Posterior vena cava (tissue), 2 donors: Measurements from ENCODE around the gene EBLN2. TPM values are rescaled to one million over a fixed set of nuclear protein-coding genes. Genes with fewer than 3 reads are reported as not detected.

Experiments used
- DNase-seq: peaks from one replicate; pipeline ENCODE4 v3.0.0-alpha.2; 2020; ENCODE audit warnings: low spot score
- intact Hi-C, 2 donors: fragments of 100-400 bp; cut with DNase I; formaldehyde crosslinking; loops; one replicate each; pipeline versions ENCODE4 v1.14.1 to v1.14.2; 2022 to 2023
- long read RNA-seq, 2 donors: library from polyadenylated mRNA; unstranded; transcript quantifications; one replicate each; pipeline ENCODE4 v2.0.0, GENCODE V29; 2020 to 2021
- total RNA-seq, 2 donors: library from RNA; stranded (reverse); fragmentation: NEBNext Ultra II Directional; extraction: Animal tissue kit (Norgen Biotek cat#: 25700); gene quantifications; one replicate each; pipeline ENCODE4 v1.2.1, GENCODE V29; 2021
- donor health status: DM: yes; HTN: yes; CAD: no.
- donor health status: DM: yes; HTN: yes; CAD: no.

Gene EBLN2
- 1 to 10 TPM; 4.0 to 4.8 TPM for total RNA-seq
- long read RNA-seq, donor 1 = 0 reads
- long read RNA-seq, donor 2 = 0 reads

DNA sequence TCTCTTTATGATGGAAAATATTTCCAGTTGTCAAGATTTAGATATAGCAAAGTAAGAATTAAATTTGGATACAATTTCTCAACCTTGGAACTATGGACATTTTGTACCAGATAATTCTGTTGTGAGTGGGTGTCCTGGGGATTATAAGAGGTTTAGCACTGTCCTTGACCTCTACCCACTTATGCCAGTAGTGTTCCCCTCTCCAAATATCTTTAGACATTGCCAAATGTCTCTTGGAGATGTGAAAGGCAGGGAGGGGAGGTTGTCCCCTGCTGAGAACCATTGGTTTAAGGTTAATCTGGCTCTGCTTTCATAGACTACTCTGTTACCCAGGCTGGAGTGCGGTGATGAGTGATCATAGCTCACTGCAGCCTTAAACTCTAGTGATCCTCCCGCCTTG is at the start of gene EBLN2:
Gene EBLN2, plus strand, starts transcription at position 244 of the 400 bp plus-strand sequence. CDS start 423 bp downstream, outside the sequence.
- DNase-seq = no peak
- intact Hi-C loops = no loop called here

DNA sequence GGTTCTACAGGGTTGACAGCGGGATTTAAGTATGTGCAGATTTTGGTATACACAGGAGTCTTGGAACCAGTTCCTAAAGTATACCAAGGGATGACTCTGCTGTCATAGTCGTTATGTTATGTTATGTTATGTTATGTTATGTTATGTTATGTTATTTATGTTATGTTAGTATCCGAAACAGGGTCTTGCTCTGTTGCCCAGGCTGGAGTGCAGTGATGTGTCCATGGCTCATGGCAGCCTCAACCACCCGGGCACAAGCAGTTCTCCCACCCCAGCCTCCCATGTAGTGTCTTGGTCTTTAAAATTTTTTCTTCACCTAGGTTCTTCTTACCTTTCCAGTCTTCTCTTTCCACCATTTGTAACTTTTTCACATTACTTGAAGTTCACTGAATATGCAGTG is 43.2 kb upstream of the EBLN2 start:
- intact Hi-C loops = no loop called here

DNA sequence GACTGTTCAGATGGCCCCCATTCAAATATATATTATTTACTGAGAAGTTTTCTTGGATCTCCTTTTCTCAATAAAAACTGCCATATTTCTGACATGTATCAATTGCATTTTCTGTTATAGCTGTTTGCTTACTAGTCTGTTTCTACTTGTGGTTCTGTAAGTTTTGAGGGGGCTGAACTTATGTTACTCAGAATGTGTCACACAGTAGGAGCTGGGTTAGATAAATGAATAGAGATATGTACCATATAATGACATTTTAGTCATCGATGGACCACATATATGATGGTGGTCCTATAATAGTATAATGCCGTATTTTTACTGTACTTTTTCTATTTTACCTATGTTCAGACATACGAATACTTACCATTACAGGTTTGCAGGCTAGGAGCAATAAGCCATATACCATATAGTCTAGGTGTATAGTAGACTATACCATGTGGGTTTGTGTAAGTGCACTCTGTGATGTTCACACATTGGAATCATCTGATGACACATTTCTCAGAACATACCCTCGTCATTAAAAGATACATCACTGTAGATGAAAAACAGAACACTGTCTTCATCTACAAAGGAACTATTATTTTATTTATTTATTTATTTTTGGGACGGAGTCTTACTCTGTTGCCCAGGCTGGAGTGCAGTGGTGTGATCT is 42.5 kb upstream of the EBLN2 start:
- no peak for DNase-seq
- intact Hi-C loops = no loop called here

More for the DNA sequence above, 43.2 kb upstream of the EBLN2 start:
- no peak for DNase-seq

DNA sequence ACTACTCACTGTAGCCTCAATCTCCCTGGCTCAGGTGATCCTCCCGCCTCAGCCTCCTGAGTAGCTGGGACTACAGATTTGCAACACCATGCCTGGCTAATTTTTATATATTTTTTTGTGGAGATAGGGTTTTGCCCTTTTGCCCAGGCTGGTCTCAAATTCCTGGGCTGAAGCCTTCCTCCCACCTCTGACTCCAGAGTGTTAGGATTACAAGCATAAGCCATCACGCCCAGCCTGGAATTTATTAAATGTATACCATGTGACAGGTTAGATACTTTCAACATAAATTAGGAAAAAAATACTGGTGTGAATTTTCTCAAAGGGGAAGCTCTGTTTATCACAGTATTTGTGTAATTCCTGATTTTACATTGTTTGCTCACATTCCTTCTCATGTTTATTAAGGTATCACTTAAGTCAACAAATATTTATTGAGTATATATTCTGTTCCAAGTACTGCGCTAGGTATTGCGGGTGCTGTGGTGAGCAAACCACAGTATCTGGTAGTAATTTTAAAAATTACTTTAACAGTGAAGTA is 40.1 kb upstream of the EBLN2 start:
- no peak for DNase-seq
- intact Hi-C loops = no loop called here

DNA sequence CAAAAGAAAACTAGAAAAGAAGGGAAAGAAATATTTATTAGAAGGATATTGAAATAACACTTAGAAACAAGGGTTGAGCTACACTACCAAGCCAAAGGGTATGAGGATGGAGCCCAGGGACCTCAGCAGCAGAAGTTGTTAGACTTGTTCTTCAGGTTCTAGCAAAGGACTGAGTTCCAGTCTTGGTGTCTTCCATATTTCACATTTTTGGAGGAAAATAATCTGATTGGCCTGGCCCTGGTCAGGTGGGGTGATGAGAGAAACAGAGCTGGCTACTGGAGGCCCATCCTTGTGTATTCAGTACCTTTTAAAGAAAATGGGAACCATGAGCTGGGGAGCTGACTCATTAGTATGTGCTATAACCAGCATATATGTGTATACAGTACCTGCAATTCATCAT is 36.6 kb upstream of the EBLN2 start:
- intact Hi-C loops = no loop called here
- no peak for DNase-seq

DNA sequence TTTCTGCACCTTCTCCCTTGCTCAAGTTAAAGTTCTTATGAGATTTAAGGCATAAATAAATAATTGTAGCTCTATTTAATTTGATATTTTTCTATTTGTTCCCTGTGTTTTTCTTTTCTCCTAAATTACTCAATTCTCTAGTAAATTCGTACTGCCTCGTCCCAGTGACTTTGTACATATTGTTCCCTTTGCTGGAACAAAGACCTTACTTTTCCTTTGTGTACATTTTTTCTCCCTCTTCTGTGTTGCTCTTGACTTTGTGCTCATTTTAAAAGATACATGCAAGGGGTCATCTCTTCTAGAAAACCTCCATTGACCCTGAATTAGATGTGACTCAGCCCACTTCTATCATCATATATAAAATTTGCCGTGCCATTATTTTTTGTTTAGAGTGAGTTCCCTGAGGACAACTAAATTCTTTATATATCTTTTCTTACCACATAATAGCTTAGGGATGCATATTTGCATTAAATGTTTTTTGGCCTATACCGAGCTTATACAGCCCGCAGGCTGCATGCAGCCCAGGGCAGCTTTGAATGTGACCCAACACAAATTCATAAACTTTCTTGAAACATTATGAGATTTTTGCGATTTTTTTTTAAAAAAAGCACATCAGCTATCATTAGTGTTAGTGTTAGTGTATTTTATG is 35.2 kb upstream of the EBLN2 start:
- no peak for DNase-seq
- intact Hi-C loops = no loop called here

DNA sequence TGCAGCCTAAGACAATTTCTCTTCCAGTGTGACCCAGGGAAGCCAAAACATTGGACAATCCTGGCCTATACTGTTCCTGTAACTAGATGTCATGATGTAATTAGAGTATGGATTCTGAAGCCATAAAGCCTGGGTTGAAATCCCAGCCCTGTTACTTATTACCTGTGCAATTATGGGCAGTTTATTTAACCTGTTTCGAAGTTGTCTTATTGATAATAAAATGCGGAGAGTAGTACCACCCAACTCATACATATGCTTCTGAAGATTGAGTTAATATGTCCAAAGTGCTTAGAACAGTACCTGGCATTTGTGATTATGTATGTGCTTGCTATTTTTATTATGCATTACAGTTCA is 34.7 kb upstream of the EBLN2 start:
- intact Hi-C loops = no loop called here
- no peak for DNase-seq

DNA sequence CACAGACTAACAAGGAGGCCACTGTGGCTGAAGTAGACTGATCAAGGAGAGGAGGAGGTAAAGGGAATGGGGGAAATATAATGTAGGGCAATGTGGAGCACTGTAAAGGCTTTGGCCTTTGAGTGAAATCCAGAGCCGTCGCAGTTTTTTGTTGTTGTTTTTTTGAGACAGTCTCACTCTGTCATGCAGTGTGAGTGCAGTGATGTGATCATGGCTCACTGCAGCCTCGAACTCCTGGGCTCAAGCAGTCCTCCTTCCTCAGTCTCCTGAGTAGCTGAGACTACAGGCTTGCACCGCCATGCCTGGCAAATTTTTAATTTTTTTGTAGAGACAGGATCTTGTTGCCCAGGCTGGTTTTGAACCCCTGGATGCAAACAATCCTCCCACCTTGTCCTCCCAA is 32.7 kb upstream of the EBLN2 start:
- DNase-seq = no peak
- intact Hi-C loops = no loop called here

DNA sequence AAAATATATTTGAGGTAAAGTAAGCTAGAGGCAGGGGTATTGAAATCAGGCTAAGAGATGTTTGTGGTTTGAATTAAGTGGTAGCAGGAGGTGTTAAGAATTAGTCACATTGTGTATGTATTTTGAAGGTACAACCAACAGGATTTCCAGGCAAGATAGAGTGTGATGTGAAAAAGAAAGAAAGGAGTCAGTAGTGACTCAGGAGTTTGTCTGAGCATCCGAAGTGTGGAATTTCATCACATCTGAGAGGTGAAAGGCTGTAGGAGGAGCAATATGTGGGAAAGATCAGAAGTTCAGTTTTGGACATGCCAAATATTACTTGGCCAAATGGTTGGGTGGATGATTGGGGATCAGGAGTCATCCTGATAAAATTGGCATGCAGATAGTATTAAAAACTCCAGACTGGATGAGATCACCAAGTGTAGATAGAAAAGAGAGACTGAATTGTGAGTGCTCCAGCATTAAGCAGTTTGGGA is 32.1 kb upstream of the EBLN2 start:
- DNase-seq = no peak
- intact Hi-C loops = no loop called here

DNA sequence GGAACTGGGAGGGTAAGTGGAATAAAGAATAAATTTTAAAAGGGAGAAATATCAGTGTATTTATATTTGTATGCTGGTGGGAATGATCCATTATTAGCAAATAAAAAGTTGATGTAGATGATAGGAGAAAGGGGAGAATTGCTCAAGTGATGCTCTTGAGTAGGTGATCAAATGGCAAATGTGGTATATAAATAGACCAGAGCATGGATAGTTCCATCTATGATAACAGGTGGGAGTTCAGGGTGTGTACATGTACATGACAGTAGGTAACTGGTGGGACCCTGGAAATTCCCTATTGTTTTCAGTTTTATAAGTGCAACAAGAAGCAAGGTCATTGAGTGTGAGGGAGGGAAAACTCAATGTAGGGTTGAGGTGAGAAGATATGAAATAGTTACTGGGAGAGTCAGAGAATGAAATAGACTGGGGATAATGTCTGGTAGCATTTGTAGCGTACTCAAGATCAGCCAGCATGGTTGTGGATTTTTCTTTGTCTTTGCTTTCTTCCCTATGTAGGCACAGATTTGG is 31.3 kb upstream of the EBLN2 start:
- intact Hi-C loops = no loop called here

DNA sequence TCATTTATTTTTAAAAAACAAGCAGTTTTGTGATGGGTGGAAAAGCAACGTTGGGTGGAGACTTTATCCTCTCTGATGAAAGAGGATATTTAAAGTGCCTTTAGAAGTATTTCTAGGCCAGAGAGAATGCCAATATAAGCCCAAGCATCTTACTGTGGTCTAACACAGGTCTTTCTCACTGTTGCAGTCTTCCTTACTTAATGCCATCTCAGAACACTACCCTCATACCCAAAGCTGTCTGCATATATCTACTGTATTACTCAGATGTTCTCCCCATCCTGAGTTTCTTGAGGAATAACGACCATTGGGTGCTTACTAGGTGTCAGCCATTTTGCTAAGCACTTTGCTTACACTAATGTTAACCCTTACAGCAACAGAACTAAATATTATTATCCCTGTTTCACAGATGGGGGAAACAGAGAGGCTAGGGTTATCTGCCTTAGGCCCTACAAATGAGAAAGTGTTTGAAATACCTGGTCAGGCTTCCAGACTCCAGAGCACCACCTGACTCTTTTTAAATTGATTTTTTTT is 29.8 kb upstream of the EBLN2 start:
- intact Hi-C loops = no loop called here
- no peak for DNase-seq

More for the DNA sequence above, 31.3 kb upstream of the EBLN2 start:
- DNase-seq = no peak

DNA sequence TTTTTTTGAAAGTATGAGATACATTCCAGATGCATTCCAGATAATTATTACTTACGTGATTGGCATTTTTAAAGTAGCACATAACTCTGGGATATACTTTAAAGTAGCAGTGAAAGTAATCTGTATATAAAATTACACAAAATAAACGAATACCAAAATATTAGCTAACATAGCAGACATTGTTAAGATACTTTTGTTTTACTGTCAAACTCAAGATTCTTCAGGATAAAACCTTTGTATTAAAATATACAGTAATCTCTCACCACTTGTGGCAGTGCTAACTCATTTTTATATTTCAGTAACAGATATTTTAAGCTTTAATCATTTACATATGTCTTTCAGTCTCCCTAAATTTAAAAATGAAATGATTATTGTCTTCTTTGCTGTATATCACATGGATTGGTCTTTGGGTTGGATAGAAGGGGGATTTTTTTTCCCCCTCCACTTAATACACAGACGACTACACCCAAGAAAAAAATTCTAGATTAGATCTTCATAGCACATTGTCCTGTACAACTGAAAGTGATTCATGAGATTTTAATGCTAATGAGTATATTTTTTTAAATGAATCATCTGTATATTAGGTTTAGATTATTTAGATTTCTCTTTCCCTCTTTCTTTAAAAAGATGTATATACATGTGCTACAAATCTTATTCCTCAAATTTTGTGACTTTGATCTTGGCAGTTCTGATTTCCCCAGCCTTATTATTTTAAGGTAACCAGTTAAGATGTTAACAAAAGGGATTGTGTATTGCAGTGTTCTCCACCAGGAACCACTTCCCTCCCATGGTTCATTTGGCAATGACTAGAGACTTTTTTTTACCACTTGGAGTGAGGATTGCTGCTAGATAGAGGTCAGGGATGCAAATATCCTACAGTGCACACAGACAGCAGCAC is 24.5 kb upstream of the EBLN2 start:
- DNase-seq = no peak
- intact Hi-C loops = no loop called here

DNA sequence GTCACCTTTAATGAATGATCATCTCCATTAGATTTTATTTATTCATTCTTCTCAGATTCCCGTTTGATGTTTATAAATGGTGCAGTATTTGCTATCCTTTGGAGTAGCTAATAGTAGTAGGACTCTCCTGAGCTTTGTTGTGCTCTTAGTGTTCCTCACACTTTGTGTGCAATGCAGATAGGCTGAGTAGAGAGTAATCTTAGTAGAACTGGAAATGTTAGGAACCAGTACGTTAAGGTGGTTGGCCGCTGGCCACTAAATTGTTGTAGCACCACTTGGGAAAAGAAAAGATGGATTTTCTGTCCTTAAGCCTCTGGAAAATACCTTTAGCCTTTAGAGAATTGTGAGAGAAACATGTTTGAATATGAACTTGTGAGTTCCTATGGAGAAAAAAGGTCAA is 19.9 kb upstream of the EBLN2 start:
- intact Hi-C loops = no loop called here
- DNase-seq = no peak

DNA sequence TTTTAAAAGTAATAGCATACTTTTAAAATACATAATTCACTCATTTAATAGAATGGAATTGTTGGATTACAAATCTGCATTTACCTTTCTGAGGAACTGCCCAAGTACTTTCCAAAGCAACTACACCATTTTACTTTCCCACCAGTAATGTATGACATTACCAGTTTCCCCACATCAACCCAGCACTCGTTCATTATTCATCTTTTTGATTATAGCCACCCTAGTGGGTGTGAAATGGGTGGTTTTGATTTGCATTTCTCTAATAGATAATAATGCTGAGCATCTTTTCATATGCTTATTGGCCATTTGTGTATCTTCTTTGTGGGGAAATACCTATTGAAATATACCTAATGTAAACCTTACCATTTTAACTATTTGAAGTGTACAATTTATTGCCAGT is 18.0 kb upstream of the EBLN2 start:
- no peak for DNase-seq
- intact Hi-C loops = no loop called here

DNA sequence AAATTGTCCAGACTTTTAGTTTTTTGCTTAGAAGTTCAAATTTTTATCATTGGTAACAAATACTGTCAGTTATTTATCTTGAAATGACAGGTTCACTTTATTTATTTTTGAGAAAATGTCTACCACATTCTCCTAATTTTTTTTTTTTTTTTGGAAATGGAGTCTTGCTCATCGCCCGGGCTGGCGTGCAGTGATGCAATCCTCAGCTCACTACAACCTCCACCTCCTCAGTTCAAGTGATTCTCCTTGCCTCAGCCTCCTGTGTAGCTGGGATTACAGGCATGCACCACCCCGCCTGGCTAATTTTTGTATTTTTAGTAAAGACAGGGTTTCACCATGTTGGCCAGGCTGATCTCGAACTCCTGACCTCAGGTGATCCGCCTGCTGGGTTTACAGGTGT is 16.1 kb upstream of the EBLN2 start:
- no peak for DNase-seq
- intact Hi-C loops = no loop called here

DNA sequence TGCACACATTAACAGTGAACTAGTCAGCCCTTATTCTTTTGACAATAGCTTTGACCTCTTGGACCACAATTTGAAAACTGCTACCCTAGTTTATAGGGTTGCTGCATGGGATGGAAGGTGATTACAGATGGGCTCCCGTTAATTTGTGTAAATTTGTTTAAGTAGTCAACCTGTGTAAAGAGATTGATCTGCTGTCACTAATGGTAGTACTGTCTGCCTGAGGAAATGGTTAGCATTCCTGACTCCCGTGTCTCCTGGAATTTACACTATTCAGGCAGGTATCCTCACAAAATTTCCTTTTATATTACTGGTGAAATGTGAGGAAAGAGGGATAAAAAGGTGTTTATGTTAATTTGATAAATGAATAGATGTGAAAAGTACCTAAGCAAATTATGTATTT is 15.3 kb upstream of the EBLN2 start:
- DNase-seq = no peak
- intact Hi-C loops = no loop called here

DNA sequence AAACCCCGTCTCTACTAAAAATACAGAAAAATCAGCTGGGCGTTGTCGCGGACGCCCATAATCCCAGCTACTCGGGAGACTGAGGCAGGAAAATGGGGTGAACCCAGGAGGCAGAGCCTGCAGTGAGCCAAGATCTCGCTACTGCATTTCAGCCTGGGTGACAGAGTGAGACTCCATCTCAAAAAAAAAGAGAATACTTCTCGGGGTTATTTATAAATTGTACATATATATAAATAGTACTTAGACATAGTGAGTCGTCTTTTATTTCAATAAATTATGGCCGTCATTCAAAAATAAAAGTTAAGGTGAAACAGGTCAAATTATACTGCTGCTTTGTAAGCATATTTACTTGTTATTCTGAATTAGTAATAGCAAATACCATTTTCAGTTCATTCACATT is 12.1 kb upstream of the EBLN2 start:
- DNase-seq = no peak
- intact Hi-C loops = no loop called here

DNA sequence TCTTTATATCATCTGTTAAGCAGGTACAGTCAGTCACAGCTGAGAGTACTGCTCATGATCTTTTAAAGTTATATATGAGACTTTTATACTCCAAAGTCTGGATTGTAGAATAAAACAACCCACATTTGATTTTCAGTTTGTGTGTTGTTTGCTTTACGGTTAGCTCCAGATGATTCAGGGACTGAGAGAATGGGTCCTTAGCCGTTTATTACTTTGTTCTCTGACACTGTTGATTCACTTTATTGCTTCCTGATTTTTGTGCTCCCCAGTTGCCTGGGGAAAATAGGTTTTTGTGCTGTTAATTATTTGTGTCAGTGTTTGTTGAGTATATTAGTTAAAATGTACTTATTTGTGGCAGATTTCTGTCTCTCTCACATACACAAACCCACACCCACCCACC is 8.6 kb upstream of the EBLN2 start:
- intact Hi-C loops = loop anchor here (10.0 kb wide), 2 partner anchors 108 to 208 kb away; partner anchors contain the start of gene SHQ1 (in 1 of the 2)
- DNase-seq = no peak

DNA sequence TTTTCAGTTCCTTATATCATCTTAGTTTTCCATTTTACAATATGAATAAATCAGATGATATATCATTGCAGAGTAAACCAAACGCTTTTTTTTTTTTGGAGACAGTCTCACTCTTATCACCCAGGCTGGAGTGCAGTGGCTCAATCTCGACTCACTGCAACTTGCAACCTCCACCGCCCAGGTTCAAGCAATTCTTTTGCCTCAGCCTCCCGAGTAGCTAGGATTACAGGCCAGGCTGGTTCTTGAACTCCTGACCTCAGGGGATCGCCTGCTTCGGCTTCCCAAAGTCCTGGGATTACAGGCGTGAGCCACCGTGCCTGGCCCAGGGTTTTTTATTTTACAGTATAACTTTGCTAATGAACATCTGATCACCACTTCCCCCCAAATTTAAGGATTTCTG is 5.9 kb upstream of the EBLN2 start:
- intact Hi-C loops = loop anchor here (10.0 kb wide), 2 partner anchors 111 to 211 kb away; partner anchors contain the start of gene SHQ1 (in 1 of the 2)

More for the DNA sequence above, 5.9 kb upstream of the EBLN2 start:
- DNase-seq = no peak
